GM10847 (cell line): ENCODE results near the gene DENND1A.

Source experiments
- POLR2A ChIP-seq: IDR thresholded peaks from 2 replicates; pipeline ENCODE4 v1.6.1; 2011; ENCODE audit not compliant: insufficient read length; ENCODE audit errors: extremely low read depth

DENND1A gene

GRCh38 chr9:123861086-123861755 lies 68.7 kb downstream of the DENND1A start:
- TF ChIP-seq POLR2A = no peak

DNA sequence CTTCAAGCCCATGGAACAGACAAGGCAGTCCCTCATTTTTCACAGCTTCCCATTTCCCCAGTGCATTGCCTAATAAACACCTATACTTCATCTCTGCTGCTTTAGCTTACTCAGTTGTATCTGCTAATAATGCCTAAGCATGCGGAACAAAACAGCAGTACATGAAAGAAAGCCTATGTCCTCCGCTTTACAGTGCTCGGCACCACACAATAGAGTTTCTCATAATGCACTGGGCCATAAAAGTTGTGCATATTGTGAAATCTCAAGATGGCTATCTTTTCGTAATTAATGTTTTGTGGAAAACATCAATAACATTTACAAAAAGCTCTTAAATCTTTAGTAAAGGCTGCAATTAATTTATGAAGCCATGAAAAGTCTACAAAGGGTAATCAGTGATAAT lies 69.3 kb downstream of the DENND1A start:
- TF ChIP-seq POLR2A = no peak

DNA sequence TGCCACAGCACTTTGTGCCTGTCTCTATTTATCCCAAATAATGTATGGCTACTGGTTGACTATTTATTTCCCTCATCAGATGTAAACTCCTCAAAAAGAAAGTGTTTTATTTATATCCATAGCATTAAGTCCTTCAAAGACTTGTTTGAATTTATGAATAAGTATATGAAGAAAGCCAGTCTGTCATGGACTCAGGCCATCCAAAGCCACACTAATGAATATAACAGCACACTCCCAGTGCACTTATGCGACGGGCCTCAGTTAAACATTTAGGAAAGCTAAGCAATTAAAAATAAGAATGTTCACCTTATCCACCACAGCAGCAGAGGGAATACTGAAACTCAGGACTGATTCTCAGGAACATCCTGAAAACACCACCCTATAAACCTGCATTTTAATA lies 77.5 kb downstream of the DENND1A start:
- no peak for TF ChIP-seq POLR2A

GRCh38 chr9:123851851-123852250 lies 78.1 kb downstream of the DENND1A start:
- TF ChIP-seq POLR2A = no peak

- no peak for TF ChIP-seq POLR2A
Observed at GRCh38 chr9:123848447-123849085, 81.4 kb downstream of the DENND1A start.

DNA sequence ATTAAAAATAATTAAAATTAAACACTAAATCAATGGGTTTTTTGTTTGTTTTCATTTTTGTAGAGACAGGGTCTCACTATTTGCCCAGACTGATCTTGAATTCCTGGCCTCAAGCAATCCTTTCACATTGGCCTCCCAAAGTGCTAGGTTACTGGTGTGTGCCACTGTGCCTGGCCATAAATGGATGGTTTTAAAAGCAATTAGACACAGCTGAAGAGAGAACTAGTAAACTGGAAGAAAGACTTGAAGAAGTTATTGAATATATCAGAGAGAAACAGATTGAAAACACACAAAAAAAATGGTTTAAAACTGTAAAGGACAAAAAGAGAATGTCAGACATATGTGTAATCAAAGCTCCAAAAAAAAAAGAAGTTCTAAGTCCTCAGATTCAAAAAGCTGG lies 83.0 kb downstream of the DENND1A start:
- no peak for TF ChIP-seq POLR2A

DNA sequence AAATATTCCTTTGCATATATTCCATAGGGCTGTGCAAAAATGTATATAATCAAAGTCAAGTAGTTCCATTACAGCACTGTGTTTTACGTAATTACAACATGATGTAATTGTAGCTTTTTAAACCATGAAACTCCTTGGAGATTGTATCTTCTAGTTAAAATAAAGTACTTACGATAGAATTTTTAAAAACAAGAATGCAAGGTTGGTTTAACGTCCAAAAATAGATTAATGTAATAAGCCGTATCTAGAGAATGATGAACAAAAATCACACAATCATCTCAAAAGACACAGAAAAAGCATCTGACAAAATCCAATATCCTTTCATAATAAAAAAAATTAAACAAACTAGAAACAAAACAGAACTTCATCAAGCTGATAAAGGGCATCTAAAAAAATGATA lies 86.2 kb downstream of the DENND1A start:
- TF ChIP-seq POLR2A = no peak

- TF ChIP-seq POLR2A = no peak
Observed at GRCh38 chr9:123835821-123836220, 94.1 kb downstream of the DENND1A start.

DNA sequence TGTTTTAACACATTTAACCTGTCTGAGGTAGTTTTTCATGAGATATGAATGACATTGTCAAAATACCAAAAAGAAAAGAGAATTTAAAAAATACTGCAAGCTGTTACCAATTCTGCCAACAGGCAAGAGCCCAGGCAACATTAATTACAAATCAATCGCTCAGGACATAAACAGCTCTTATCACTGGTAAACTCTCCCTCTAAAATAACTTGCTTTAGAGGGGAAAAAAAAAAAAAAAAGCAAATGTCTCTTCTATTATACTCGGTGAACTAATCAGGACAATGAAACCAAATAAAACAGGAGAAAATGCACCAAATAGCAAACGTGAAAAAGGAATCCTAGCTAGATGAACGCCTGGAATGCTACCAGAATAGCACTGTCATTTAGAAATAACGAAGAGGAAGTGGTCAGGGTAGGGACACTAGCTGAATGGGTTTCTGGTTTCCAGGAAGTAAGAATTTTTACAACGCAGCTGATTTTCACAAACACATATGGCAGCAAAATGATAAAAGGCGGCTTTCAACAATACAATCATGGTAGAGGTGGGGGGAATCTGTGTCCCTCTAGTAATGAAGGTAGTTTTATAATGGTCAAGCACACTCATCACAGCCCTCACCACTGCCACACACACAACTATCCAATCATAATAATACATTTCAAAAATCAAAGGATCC lies 94.9 kb downstream of the DENND1A start:
- TF ChIP-seq POLR2A = no peak

- no peak for TF ChIP-seq POLR2A
Observed at GRCh38 chr9:123834218-123834888, 95.6 kb downstream of the DENND1A start.

- TF ChIP-seq POLR2A = no peak
Observed at GRCh38 chr9:123832858-123833650, 96.9 kb downstream of the DENND1A start.

- no peak for TF ChIP-seq POLR2A
Observed at GRCh38 chr9:123832176-123832575, 97.8 kb downstream of the DENND1A start.

DNA sequence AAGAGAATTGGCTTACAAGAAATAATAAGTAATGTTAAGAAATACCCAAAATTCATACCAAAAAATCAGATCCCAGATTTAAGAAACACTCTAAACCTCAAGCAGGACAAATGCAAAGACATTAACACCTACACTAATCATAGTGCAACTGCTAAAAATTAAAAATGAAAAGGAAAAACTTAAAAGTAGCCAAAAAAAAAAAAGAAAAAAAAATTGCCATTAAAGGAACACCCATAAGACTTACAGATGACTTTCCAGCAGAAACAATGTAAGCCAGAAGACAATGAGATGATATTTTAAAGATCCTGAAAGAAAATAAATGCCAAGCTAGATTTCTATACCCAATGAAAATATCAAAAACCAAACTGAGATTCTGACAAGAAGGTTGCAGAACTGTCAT lies 101.5 kb downstream of the DENND1A start:
- TF ChIP-seq POLR2A = no peak

DNA sequence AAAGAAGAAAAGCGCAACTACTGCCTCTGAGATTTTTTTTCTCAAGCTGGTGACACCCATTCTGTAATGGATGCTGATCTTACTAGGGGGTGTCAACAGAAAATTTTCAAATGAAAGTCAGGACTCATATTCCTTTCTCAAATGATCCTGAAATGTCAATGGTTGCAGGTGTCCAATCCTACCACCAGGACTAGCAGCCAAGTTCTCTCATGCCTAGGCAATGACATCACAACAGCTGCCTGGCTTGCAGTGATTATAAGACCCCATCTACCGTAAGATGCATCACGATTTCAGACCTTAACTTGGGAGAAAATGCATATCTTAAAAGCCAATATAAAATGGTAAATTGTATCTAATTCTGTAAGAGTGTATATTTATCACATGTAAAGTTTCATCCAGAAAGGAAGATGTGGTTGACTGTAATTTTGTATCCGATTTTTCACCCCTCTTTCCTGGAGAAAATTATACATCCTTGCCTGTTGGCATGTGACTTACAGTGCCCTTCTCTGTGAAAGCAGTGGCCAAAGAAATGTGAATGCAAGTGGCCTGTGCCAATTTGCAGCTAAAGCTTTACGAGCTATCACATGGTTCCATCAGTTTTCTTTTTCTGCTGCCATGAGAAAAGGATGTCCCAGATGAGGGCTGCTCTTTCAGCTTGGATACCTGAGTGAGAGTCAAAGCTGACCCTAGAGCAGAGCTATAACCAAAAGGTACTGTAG lies 104.4 kb downstream of the DENND1A start:
- no peak for TF ChIP-seq POLR2A
